Stimulated activated effector memory CD8-positive, alpha-beta T cell treated with anti-CD3 and anti-CD28 coated beads, Interleukin-12 subunit alpha, Interleukin-12 subunit beta, amount 100 ng/mL, for 72 hours (primary cell): ENCODE results near the gene PCBP3.
"Not testable (repeated sequence)": the region's sequence is repeated elsewhere in the genome, so short reads cannot be mapped to it uniquely, and the experiment has no call there.

ENCODE experiments used
- ATAC-seq: fragments of 150-1000 bp; cut with Tn5 transposase; 2 replicates; pipeline ENCODE4 v1.10.0; 2021
- DNase-seq, 2 donors: peaks; one replicate each; pipeline ENCODE4 v3.0.0; 2021 to 2022; ENCODE audit warnings: low spot score in 2 of 2
- H3K27ac Mint-ChIP-seq: one replicate; pipeline ENCODE4 v1.8.0; 2022; ENCODE audit warnings: mild to moderate bottlenecking, mixed read lengths
- H3K36me3 Mint-ChIP-seq: one replicate; pipeline ENCODE4 v1.8.0; 2022; ENCODE audit warnings: mild to moderate bottlenecking, mixed read lengths
- H3K4me1 Mint-ChIP-seq: one replicate; pipeline ENCODE4 v1.8.0; 2022; ENCODE audit warnings: mixed read lengths
- H3K4me3 Mint-ChIP-seq: one replicate; pipeline ENCODE4 v1.8.0; 2022; ENCODE audit warnings: mild to moderate bottlenecking, mixed read lengths
- H3K9me3 Mint-ChIP-seq: one replicate; pipeline ENCODE4 v1.8.0; 2022; ENCODE audit warnings: mixed read lengths

The PCBP3 gene

DNA sequence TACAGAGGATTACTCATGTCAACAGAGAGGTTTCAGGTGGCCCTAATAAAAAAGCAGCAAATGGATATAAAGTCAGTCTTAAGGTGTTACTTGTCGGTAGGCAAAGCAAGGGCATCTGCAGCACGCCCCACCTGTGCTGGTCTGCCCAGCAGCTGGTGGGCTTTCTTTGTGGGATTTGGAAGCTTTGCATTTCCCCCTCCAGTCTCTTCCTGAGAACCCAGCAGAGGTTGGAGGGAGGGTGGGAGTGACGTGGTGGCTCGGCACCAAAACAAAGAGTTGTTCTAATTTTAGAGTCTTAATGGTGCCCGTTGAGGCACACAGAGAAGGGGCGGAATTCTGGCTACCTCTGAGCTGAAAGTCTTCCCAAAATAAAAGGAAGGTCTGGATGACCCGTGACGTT, 4.8 kb upstream of the PCBP3 start:
- Mint-ChIP-seq H3K36me3 (no peaks in the 10 kb centered on the region), H3K4me1 (no peaks in the 10 kb centered on the region), H3K27ac (no peak overlapping the region), H3K4me3 (no peak overlapping the region), H3K9me3 (no peaks in the 10 kb centered on the region)
- no peak for ATAC-seq
- DNase-seq: no peak

DNA sequence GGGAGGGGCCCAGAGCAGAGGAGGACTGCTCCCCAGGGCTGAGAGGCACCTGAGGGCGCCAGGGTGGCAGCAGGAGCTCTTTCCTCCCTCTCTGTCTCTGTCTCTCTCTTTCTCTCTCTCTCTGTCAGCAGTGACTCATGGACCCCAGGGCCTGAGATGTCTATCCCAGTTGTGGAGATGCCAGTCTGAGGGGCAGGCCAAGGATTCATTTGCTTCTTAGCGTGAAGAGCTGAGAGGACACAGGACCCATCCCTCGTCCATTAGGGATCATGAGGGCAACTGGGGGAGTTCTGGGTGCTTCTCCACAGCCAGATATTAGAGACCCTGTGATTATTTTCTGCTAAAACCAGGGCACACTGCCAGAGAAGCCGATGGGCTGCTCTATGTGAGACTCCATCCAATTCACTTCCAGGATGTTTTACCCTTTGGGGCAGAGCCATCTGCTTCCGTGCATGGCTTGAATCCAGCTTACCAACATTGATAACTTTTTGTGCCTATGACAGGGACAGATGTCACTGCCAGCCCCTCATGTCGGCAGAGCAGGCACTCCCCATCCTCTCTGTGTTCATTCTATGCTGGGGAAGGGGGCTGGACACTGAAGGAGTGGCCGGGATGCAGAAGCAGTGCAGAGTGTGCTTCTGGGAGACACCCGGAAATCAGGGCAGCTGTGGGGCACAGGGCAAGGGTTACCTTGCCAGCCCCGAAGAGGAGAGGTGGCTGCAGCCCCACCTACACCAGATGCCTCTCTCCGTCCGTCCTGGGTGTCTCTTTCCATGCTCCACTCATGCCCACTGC, 4.1 kb upstream of the PCBP3 start:
- ATAC-seq (no peak), DNase-seq (peak in 1 of 2 donors; percentile 38)
- H3K9me3 Mint-ChIP-seq: no peaks in the 10 kb centered on the region
- H3K36me3 Mint-ChIP-seq: no peaks in the 10 kb centered on the region
- H3K27ac Mint-ChIP-seq: no peak overlapping the region
- no peak overlapping the region for H3K4me3 Mint-ChIP-seq
- H3K4me1 Mint-ChIP-seq: no peaks in the 10 kb centered on the region

DNA sequence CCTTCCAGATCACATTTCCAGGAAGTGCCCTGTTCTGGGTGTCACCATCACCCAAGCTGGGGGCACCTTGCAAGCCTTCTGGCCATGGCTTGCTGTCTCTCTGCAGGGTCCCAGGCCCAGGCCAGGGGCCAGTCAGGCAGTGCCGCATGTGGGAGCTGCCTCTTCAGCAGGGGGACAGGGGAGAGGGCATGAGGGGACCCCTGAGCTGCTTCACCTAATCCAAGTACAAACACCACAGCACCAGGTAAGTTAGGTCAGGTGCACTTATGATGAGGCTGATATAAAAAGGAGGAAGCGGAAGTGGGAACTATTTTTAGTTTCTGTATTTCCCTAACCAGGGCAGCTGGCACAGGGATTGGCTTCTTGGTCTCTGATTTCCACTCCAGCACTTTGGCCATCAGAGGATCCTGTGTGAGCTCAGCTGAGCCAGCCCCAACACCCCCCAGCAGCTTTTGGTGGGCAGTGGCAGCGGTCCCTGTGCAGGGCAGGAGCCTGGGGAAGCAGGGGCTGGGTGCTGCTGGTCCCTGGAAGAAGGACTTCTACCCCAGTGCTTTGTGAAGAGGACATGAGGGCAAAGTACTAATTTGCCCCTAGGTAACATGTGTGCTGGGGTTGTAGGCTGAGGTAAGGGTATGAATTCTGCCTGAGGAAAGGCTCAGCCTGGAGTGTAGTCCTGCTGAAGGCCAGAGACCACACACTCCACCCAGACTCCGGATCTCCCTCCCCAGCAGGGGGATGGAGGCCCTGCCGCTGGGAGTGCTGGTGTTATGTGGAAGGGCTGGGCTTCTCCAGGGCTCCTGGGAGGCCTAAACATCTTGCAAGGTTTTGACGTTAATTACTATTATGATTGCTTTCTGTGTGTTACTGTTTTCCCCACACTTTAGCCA, 3.3 kb upstream of the PCBP3 start:
- no peak for ATAC-seq
- Mint-ChIP-seq H3K4me3 (no peak overlapping the region), H3K9me3 (no peaks in the 10 kb centered on the region), H3K36me3 (no peaks in the 10 kb centered on the region), H3K4me1 (no peaks in the 10 kb centered on the region), H3K27ac (no peak overlapping the region)
- DNase-seq: no peak

DNA sequence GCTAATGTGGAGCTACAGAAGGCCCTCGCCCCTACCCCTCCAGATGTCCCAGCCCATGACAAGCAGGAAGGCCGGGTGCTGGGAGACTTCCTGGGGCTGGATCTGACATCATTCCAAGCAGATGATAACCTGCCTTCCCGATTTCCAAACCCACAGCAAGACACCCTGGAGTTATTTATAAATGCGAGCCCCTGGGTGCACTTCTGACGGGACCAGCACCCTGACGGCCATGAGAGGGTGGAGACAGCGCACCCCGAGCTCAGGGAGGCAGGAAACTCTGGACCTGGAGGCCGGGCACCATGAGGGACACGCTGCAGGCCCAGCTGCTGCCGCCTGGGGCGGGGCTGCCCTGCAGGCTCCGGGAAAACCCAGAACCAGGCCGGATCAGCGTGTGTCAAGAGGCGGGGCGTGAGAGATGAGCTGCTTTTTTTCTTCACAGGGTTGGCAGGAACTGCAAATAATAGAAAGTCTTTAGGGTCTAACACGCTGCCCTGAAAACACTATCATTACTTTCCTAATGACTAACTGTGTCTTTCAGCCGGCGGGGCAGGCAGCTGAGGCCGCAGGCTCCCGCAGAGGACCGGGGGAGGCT, 2.5 kb upstream of the PCBP3 start:
- Mint-ChIP-seq H3K9me3 (no peaks in the 10 kb centered on the region), H3K4me1 (no peaks in the 10 kb centered on the region), H3K27ac (no peak overlapping the region), H3K36me3 (peaks cover 6% of the 10 kb centered on the region), H3K4me3 (peak overlapping the region; percentile 25)
- ATAC-seq (no peak), DNase-seq (no peak)

DNA sequence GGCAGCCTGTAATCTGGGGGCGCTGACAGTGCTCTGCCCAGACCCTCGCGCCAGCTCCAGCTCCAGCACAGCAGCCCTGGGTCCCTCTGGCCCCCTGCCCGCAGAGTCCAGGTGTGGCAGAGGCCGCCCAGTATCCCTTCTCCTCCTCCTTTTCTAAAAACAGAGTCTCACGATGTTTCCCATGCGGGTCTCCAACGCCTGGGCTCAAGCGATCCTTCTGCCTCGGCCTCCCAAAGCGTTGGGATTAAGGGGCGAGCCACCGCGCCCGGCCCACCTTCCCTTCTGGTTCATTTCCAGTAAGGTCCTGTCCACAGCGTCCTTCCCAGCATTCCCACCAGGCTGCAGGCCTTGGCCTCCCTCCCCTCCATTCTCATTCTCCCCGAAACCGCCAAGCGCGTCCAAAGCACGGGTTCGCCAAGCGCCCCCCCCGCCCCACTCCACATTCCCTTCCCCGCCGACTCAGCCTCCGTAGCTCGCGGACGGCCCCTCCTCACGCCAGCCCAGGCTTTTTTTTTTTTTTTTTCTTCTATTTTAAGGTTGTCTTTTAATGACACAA, 2.0 kb upstream of the PCBP3 start:
- DNase-seq (no peak), ATAC-seq (no peak)
- Mint-ChIP-seq H3K9me3 (no peaks in the 10 kb centered on the region), H3K27ac (no peak overlapping the region), H3K36me3 (peaks cover 11% of the 10 kb centered on the region), H3K4me1 (no peaks in the 10 kb centered on the region), H3K4me3 (peak overlapping the region; percentile 25)

DNA sequence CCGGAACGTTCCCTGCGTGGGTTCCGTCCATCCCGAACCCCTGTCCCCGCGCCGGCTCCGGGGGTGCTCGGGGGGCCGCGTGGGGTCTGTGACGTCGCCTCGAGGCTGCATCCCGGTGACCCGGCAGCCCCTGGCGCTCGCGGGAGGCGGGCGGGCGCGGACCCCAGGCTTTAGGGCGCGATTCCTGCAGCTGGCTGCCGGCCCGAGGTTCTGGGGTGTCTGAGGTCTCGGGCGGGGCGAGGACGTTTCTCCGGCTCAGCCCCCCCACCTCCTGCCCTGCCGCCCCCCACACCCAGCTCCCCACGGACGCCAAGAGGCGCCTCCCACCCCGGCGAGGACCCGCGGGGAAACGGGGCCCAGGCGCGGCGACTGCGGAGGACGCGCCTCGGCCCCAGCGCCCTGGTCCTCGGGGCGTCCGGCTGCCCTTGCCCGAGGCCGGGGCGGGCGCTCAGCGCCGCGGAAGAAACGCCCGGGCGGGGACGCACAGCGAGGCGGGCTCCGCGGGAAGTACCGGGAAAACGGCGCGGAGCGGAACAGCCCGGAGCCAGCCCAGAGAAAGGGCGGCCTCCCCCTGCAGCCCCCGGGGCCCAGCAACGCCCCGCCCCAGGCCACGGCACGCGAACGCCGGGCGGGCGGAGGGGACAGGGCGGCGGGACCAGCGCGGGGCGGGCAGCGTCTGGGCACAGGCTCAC, 1.3 kb upstream of the PCBP3 start:
- ATAC-seq (peak; percentile 17), DNase-seq (no peak)
- H3K4me3 Mint-ChIP-seq: peak overlapping the region; percentile 25
- peaks cover 13% of the 10 kb centered on the region for H3K36me3 Mint-ChIP-seq
- no peak overlapping the region for H3K27ac Mint-ChIP-seq
- no peaks in the 10 kb centered on the region for H3K4me1 Mint-ChIP-seq
- H3K9me3 Mint-ChIP-seq: no peaks in the 10 kb centered on the region

DNA sequence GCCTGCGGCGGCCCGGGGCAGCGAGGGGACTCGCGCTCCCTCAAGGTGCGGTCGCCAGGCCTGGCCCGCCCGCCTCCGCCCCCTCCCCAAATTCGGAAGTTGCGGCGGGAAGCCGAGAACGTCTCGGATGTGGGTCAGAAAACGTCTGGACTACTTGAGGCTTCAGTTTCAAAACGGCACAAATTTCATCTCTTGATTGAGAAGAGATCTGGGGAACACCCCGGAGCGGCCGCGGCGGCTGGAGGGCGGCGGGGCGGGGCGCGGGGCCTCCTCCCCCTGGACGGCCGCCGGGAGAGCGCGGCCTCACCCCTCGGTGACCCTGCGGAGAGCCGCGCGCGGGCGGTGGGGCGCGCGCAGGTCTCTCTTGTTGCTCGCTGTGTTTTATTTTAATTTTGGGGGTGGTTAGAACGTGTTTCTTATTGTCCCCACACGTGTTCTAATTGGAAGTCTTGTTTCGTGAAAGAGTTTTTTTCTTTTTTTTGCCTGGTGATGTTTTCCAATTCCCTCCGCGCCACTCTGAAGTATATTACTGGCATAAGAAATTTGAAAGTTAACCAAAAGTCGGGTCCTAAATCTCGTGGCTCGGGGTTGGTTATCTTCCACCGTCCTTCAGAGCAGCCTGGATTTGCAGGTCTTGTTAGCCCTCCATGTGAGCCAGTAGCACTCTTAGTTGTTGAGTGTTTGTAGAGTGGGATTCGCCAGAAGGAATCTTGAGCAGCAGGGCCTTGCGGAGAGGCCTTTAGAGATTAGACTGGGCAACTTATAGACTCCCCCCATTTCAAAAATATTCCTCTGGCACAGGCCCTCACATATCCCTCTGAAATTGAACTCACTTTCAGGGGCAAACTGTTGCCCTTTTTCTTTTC, 749 bp downstream of the PCBP3 start:
- H3K9me3 Mint-ChIP-seq: no peaks in the 10 kb centered on the region
- H3K4me3 Mint-ChIP-seq: peak overlapping the region; percentile 55
- ATAC-seq (no peak), DNase-seq (no peak)
- no peak overlapping the region for H3K27ac Mint-ChIP-seq
- no peaks in the 10 kb centered on the region for H3K4me1 Mint-ChIP-seq
- H3K36me3 Mint-ChIP-seq: peaks cover 13% of the 10 kb centered on the region

DNA sequence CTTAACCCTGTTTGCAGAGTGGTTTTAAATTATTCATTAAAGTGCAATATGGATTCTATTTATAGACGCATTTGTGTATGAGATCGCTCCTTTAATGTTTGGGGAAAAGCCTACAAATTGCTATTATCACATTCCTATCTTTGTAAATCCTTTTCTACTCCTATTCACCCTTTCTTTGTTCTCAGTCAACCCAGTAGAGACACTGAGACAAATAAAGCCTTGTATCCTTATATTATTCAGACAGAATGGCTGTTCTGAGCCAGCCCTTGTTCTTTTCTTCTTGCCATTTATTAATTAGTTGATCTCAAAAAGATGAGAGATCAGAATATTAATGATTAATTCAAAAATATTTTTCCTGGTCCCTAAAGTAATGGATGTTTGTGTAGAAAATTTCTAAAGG, 8.4 kb downstream of the PCBP3 start:
- Mint-ChIP-seq H3K9me3 (no peaks in the 10 kb centered on the region), H3K27ac (no peak overlapping the region), H3K4me1 (peaks cover 4% of the 10 kb centered on the region), H3K36me3 (no peaks in the 10 kb centered on the region), H3K4me3 (no peak overlapping the region)
- no peak for DNase-seq
- no peak for ATAC-seq

DNA sequence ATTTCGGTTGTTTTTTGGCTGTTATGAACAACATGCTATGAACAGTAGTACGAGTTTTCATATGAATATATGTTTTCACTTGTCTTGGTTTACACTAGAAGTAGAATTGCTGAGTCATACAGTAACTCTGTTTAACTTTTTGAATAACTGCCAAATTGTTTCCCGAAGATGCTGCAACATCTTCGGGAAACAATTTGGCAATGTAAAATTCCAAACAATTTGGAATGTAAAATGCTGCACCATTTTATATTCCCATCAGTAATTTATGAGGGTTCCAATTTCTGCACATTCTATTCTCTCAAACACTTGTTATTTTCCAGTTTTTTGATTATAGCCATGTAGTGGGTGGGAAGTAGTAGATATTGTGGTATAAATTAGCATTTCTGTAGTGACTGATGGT, 11.6 kb downstream of the PCBP3 start:
- DNase-seq: no peak
- H3K4me3 Mint-ChIP-seq: no peak overlapping the region
- H3K27ac Mint-ChIP-seq: no peak overlapping the region
- no peaks in the 10 kb centered on the region for H3K9me3 Mint-ChIP-seq
- peaks cover 4% of the 10 kb centered on the region for H3K4me1 Mint-ChIP-seq
- ATAC-seq: no peak
- no peaks in the 10 kb centered on the region for H3K36me3 Mint-ChIP-seq

DNA sequence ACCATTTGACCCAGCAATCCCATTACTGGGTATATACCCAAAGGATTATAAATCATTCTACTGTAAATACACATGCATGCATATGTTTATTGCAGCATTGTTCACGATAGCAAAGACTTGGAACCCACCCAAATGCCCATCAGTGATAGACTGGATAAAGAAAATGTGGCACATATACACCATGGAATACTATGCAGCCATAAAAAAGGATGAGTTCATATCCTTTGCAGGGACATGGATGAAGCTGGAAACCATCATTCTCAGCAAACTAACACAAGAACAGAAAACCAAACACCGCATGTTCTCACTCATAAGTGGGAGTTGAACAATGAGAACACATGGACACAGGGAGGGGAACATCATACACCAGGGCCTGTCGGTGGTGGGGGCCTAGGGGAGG, 12.6 kb downstream of the PCBP3 start:
- not testable (repeated sequence) for ATAC-seq, H3K27ac Mint-ChIP-seq, H3K4me1 Mint-ChIP-seq, H3K4me3 Mint-ChIP-seq, H3K36me3 Mint-ChIP-seq, H3K9me3 Mint-ChIP-seq, DNase-seq

DNA sequence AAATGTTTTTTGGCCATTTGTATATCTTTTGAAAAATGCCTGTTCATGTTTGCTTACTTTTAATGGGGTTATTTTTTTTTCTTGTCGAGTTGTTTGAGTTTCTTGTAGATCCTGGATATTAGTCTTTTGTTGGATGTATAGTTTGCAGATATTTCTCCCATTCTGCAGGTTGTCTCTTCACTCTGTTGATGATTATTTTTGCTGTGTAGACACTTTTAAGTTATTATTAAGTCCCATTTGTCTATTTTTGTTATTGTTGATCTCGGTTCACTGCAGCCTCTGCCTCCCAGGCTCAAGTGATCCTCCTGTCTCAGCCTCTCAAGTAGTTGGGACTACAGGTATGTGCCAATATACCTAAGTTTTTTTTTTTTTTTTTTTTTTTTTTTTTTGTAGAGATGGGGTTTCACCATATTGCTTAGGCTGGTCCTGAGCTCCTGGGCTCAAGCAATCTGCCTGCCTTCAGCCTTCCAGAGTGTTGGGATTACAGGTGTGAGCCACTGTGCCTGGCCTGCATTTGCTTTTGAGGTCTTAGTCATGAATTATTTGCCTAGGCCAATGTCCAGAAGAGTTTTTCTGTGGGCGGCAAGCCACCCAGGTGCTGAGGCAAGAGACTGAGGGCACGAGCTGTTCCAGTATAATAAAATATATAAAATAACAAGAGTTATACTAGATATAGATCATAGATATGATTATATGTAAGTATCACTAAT, 18.5 kb downstream of the PCBP3 start:
- H3K9me3 Mint-ChIP-seq, ATAC-seq, H3K27ac Mint-ChIP-seq, H3K4me1 Mint-ChIP-seq, H3K36me3 Mint-ChIP-seq, DNase-seq, H3K4me3 Mint-ChIP-seq: not testable (repeated sequence)

DNA sequence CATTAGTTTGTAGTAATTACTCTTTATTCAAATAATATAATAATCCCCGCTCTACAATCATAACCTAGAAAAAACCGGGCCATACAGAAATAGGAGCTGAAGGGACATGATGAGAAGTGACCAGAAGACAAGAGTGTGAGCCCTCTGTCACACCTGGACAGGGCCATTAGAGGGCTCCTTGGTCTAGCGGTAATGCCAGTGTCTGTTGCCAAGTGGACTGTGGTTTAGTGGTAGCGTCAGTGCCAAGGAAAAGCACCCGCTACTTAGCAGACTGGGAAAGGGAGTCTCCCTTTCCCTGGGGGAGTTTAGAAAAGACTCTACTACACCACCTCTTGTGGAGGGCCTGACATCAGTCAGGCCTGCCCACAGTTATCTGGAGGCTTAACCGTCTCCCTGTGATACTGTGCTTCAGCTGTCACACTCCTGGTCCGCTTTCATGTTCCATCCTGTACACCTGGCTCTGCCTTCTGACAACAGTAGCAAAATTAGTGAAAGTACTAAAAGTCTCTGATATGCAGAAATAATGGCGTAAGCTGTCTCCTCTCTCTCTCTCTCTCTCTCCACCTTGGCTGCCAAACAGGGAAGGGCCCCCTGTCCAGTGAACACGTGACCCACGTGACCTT, 19.2 kb downstream of the PCBP3 start:
- not testable (repeated sequence) for ATAC-seq, H3K4me1 Mint-ChIP-seq, DNase-seq, H3K27ac Mint-ChIP-seq, H3K4me3 Mint-ChIP-seq, H3K36me3 Mint-ChIP-seq
- H3K9me3 Mint-ChIP-seq: peaks cover 13% of the 10 kb centered on the region

DNA sequence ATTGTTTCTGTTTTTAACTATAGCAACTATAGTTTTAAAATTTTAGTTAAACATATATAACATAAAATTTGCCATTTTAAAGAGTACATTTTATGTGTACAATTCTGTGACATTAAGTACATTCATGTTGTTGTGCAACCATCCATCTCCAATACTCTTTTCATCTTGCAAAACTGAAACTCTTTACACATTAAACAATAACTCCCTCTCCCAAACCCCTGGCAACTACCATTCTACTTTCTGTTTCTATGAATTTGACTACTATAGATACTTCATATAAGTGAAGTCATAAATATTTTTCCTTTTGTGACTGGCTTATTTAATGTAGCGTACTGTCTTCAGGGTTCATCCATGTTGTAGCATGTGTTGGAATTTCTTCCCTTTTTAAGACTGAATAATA, 25.9 kb downstream of the PCBP3 start:
- Mint-ChIP-seq H3K4me3 (no peak overlapping the region), H3K9me3 (peaks cover 14% of the 10 kb centered on the region), H3K36me3 (no peaks in the 10 kb centered on the region), H3K4me1 (no peaks in the 10 kb centered on the region), H3K27ac (no peak overlapping the region)
- DNase-seq (no peak), ATAC-seq (no peak)
